A549 (cell line): ENCODE results near the gene KLKB1. TPM values are rescaled to one million over a fixed set of nuclear protein-coding genes. Genes with fewer than 3 reads are reported as not detected.

ENCODE experiments used
- ATAC-seq, 2 experiments: fragments of 200-7000 bp in 1 of 2; fragments of >200 bp in 1 of 2; cut with Nextera tagmentation in 1 of 2; cut with Tn5 transposase in 1 of 2; 3 replicates each; pipeline versions ENCODE4 v1.8.0 to v1.9.1; 2018 to 2020; ENCODE audit warnings: mild to moderate bottlenecking in 1 of 2, moderate library complexity in 1 of 2
- CTCF ChIA-PET: fragments of 300-600 bp; sonication (Branson Sonifier 250); formaldehyde crosslinking; extraction: SDS; loops from one replicate; lab custom pipeline; 2021; ENCODE audit warnings: antibody characterized with exemption, inconsistent platforms; lab: Yijun Ruan, JAX
- POLR2A ChIA-PET: fragments of 350-600 bp; formaldehyde crosslinking; extraction: SDS; loops from one replicate; lab custom pipeline; 2021; ENCODE audit warnings: antibody characterized with exemption, inconsistent platforms; lab: Yijun Ruan, JAX
- DNase-seq, 2 experiments: peaks; one replicate each; pipeline versions ENCODE4 v3.0.0 to v3.0.0-alpha.2; 2011 to 2016; ENCODE audit warnings: low read depth in 1 of 2, low spot score in 1 of 2
- FAIRE-seq: peaks from 2 replicates; lab custom pipeline; 2011; peaks lifted over from hg19 to GRCh38; lab: Jason Lieb, UNC
- H3K27ac ChIP-seq, 2 experiments: fragments of >200 bp; sonication (Bioruptor Twin); formaldehyde crosslinking; 3 replicates each; pipeline ENCODE4 v1.5.1; 2016 to 2017
- H3K4me1 ChIP-seq: fragments of >200 bp; sonication (Bioruptor Twin); formaldehyde crosslinking; 3 replicates; pipeline ENCODE4 v1.6.1; 2016
- H3K4me2 ChIP-seq: fragments of >200 bp; sonication (Bioruptor Twin); formaldehyde crosslinking; 3 replicates; pipeline ENCODE4 v1.6.1; 2016
- H3K4me3 ChIP-seq: fragments of >200 bp; sonication (Bioruptor Twin); formaldehyde crosslinking; 3 replicates; pipeline ENCODE4 v1.5.1; 2016
- H3K9me3 ChIP-seq: fragments of >200 bp; sonication (Bioruptor Twin); formaldehyde crosslinking; 3 replicates; pipeline ENCODE4 v1.6.1; 2016
- CHD4 ChIP-seq: fragments of 200-600 bp; sonication (generic); IDR thresholded peaks from 2 replicates; pipeline ENCODE4 v1.6.1; 2016; ENCODE audit warnings: antibody characterized with exemption, mild to moderate bottlenecking, borderline replicate concordance
- EP300 ChIP-seq, 2 experiments: fragments of >200 bp; sonication (Bioruptor Twin); formaldehyde crosslinking; IDR thresholded peaks; 2 replicates in 1 of 2; 3 replicates in 1 of 2; pipeline ENCODE4 v1.6.1; 2016 to 2017
- ESRRA ChIP-seq: fragments of 150-350 bp; IDR thresholded peaks from 2 replicates; pipeline ENCODE4 v1.6.1; 2014; ENCODE audit warnings: mild to moderate bottlenecking, low read length, borderline replicate concordance
- FOSL2 ChIP-seq, 2 experiments: fragments of 450-650 bp in 1 of 2; fragments of >200 bp in 1 of 2; sonication (Bioruptor Twin) in 1 of 2; formaldehyde crosslinking; IDR thresholded peaks; 2 replicates each; pipeline versions ENCODE4 v1.5.0 to v1.6.1; 2016 to 2020; ENCODE audit warnings: mild to moderate bottlenecking in 1 of 2, moderate library complexity in 1 of 2
- GATA3 ChIP-seq: IDR thresholded peaks from 2 replicates; pipeline ENCODE4 v1.6.1; 2012; ENCODE audit warnings: borderline replicate concordance
- HDAC2 ChIP-seq: fragments of 200-600 bp; sonication (generic); IDR thresholded peaks from 2 replicates; pipeline ENCODE4 v1.6.1; 2016
- HMGXB4 ChIP-seq: fragments of 250-450 bp; sonication (Bioruptor Pico); IDR thresholded peaks from 2 replicates; pipeline ENCODE4 v1.5.0; 2021; ENCODE audit warnings: mild to moderate bottlenecking, moderate library complexity, borderline replicate concordance
- HOXA7 ChIP-seq: fragments of 250-450 bp; sonication (Bioruptor Pico); IDR thresholded peaks from 2 replicates; pipeline ENCODE4 v1.5.0; 2020; ENCODE audit warnings: mild to moderate bottlenecking, moderate library complexity
- HOXB13 ChIP-seq: fragments of 250-450 bp; sonication (Bioruptor Pico); IDR thresholded peaks from 2 replicates; pipeline ENCODE4 v1.5.0; 2020; ENCODE audit warnings: low read depth, mild to moderate bottlenecking, moderate library complexity
- HOXB5 ChIP-seq: fragments of 250-450 bp; sonication (Bioruptor Pico); IDR thresholded peaks from 2 replicates; pipeline ENCODE4 v1.5.0; 2020; ENCODE audit warnings: mild to moderate bottlenecking, moderate library complexity
- JUN ChIP-seq, 2 experiments: fragments of >200 bp; sonication (Bioruptor Twin); formaldehyde crosslinking; IDR thresholded peaks; 2 replicates in 1 of 2; 3 replicates in 1 of 2; pipeline ENCODE4 v1.6.1; 2016 to 2017
- KDM1A ChIP-seq: fragments of 200-600 bp; sonication (generic); IDR thresholded peaks from 2 replicates; pipeline ENCODE4 v1.6.1; 2016; ENCODE audit warnings: low read depth, mild to moderate bottlenecking
- MAFK ChIP-seq: fragments of 450-650 bp; IDR thresholded peaks from 2 replicates; pipeline ENCODE4 v1.6.1; 2014; ENCODE audit not compliant: partially characterized antibody
- MAZ ChIP-seq: fragments of 150-350 bp; IDR thresholded peaks from 2 replicates; pipeline ENCODE4 v1.6.1; 2014; ENCODE audit warnings: antibody characterized with exemption, low read depth, low read length, borderline replicate concordance
- PHF8 ChIP-seq: fragments of 200-600 bp; sonication (generic); IDR thresholded peaks from 2 replicates; pipeline ENCODE4 v1.6.1; 2016; ENCODE audit warnings: low read depth, mild to moderate bottlenecking, antibody characterized with exemption, moderate library complexity, borderline replicate concordance
- RFX5 ChIP-seq: fragments of 450-650 bp; IDR thresholded peaks from 2 replicates; pipeline ENCODE4 v1.7.1; 2014; ENCODE audit warnings: antibody characterized with exemption, mild to moderate bottlenecking, moderate library complexity
- USF2 ChIP-seq: fragments of 450-650 bp; IDR thresholded peaks from 2 replicates; pipeline ENCODE4 v1.6.1; 2014; ENCODE audit warnings: antibody characterized with exemption
- ZC3H11A ChIP-seq: fragments of 450-650 bp; IDR thresholded peaks from 2 replicates; pipeline ENCODE4 v1.6.1; 2014; ENCODE audit warnings: antibody characterized with exemption, mild to moderate bottlenecking
- WGBS: methylation state at CpG from one replicate; pipeline ENCODE4 v1.1.6; 2017; ENCODE audit errors: missing lambda C conversion rate; 5-methylcytosine and 5-hydroxymethylcytosine counted together
- polyA plus RNA-seq, 4 experiments: library from polyadenylated mRNA; depleted of rRNA in 3 of 4; stranded (reverse); fragments of >200 nt; fragmentation: RNase III in 1 of 4; extraction: RNeasy Plus Mini Kit Qiagen cat#74134 plus additional on column Dnase treatment in 1 of 4; gene quantifications; 2 replicates in 3 of 4; 3 replicates in 1 of 4; pipeline ENCODE4 v1.2.3, GENCODE V29; 2011 to 2017
- TF ChIP-seq, protein P1 (sequence below): fragments of >200 bp; sonication (Bioruptor Twin); formaldehyde crosslinking; IDR thresholded peaks from 3 replicates; pipeline ENCODE4 v1.5.1; 2016
- TF ChIP-seq, protein P2 (sequence below): fragments of 200-600 bp; sonication (generic); IDR thresholded peaks from 2 replicates; pipeline ENCODE4 v1.6.1; 2016; ENCODE audit warnings: antibody characterized with exemption, mild to moderate bottlenecking, moderate library complexity

KLKB1 gene
- polyA plus RNA-seq, 2 of the 4 experiments (the other 2 are of a cell fraction), result 0.08 TPM; not detected in 1

GRCh38 chr4:186200516-186200915 is 26.8 kb upstream of the KLKB1 start:
- ATAC-seq, result no peak
- POLR2A ChIA-PET, result no interaction called here
- no peak for DNase-seq
- 73% methylated on average over 6 of the region's 6 CpGs for WGBS
- no peak overlapping the region for H3K4me2 ChIP-seq
- H3K4me1 ChIP-seq, result no peaks in the 10 kb centered on the region
- TF ChIP-seq ESRRA, result no peak
- no peak for TF ChIP-seq GATA3
- TF ChIP-seq, protein P1, sequence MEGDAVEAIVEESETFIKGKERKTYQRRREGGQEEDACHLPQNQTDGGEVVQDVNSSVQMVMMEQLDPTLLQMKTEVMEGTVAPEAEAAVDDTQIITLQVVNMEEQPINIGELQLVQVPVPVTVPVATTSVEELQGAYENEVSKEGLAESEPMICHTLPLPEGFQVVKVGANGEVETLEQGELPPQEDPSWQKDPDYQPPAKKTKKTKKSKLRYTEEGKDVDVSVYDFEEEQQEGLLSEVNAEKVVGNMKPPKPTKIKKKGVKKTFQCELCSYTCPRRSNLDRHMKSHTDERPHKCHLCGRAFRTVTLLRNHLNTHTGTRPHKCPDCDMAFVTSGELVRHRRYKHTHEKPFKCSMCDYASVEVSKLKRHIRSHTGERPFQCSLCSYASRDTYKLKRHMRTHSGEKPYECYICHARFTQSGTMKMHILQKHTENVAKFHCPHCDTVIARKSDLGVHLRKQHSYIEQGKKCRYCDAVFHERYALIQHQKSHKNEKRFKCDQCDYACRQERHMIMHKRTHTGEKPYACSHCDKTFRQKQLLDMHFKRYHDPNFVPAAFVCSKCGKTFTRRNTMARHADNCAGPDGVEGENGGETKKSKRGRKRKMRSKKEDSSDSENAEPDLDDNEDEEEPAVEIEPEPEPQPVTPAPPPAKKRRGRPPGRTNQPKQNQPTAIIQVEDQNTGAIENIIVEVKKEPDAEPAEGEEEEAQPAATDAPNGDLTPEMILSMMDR, result no peak
- no peak for TF ChIP-seq FOSL2 (IDR thresholded peaks at IDR 0.05)
- TF ChIP-seq FOSL2 (CRISPR knock-in tag; IDR thresholded peaks at IDR 0.05), result no peak
- TF ChIP-seq ZC3H11A, result no peak
- TF ChIP-seq HDAC2, result no peak
- no peak for TF ChIP-seq HOXB5
- no peak for TF ChIP-seq EP300 (IDR thresholded peaks at IDR 0.05)
- TF ChIP-seq HOXB13 (CRISPR knock-in tag), result no peak
- TF ChIP-seq HOXA7 (CRISPR knock-in tag), result no peak
- no peak for TF ChIP-seq HMGXB4 (CRISPR knock-in tag)
- no peak for TF ChIP-seq MAZ
- TF ChIP-seq PHF8, result no peak
- TF ChIP-seq USF2, result no peak
- TF ChIP-seq KDM1A, result no peak
- TF ChIP-seq RFX5, result no peak
- TF ChIP-seq JUN (IDR thresholded peaks at IDR 0.05), result no peak
- TF ChIP-seq, protein P2, sequence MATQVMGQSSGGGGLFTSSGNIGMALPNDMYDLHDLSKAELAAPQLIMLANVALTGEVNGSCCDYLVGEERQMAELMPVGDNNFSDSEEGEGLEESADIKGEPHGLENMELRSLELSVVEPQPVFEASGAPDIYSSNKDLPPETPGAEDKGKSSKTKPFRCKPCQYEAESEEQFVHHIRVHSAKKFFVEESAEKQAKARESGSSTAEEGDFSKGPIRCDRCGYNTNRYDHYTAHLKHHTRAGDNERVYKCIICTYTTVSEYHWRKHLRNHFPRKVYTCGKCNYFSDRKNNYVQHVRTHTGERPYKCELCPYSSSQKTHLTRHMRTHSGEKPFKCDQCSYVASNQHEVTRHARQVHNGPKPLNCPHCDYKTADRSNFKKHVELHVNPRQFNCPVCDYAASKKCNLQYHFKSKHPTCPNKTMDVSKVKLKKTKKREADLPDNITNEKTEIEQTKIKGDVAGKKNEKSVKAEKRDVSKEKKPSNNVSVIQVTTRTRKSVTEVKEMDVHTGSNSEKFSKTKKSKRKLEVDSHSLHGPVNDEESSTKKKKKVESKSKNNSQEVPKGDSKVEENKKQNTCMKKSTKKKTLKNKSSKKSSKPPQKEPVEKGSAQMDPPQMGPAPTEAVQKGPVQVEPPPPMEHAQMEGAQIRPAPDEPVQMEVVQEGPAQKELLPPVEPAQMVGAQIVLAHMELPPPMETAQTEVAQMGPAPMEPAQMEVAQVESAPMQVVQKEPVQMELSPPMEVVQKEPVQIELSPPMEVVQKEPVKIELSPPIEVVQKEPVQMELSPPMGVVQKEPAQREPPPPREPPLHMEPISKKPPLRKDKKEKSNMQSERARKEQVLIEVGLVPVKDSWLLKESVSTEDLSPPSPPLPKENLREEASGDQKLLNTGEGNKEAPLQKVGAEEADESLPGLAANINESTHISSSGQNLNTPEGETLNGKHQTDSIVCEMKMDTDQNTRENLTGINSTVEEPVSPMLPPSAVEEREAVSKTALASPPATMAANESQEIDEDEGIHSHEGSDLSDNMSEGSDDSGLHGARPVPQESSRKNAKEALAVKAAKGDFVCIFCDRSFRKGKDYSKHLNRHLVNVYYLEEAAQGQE, result no peak
- no peak for TF ChIP-seq CHD4
- no peak for TF ChIP-seq MAFK
- TF ChIP-seq, all 56 proteins: peak for 0
- CTCF ChIA-PET, result no interaction called here
- H3K4me3 ChIP-seq, result no peak overlapping the region
- no peak overlapping the region for H3K27ac ChIP-seq
- H3K9me3 ChIP-seq, result no peaks in the 10 kb centered on the region
- FAIRE-seq, result no peak
